Occipital lobe (tissue), 2 donors: ENCODE data around the gene TMEM117. TPM values are rescaled to one million over a fixed set of nuclear protein-coding genes. Genes with fewer than 3 reads are reported as not detected.
"Not testable (repeated sequence)": the region's sequence is repeated elsewhere in the genome, so short reads cannot be mapped to it uniquely, and the experiment has no call there.

ENCODE experiments used
- DNase-seq: peaks from one replicate; lab custom pipeline; 2025; lab: John Stamatoyannopoulos, UW
- total RNA-seq: library from RNA; depleted of rRNA; stranded (reverse); fragments of >200 nt; gene quantifications from one replicate; pipeline ENCODE4 v1.2.3, GENCODE V29; 2014

TMEM117 gene
- total RNA-seq, 1 donor from 2014 or later = 15.0 TPM

DNA sequence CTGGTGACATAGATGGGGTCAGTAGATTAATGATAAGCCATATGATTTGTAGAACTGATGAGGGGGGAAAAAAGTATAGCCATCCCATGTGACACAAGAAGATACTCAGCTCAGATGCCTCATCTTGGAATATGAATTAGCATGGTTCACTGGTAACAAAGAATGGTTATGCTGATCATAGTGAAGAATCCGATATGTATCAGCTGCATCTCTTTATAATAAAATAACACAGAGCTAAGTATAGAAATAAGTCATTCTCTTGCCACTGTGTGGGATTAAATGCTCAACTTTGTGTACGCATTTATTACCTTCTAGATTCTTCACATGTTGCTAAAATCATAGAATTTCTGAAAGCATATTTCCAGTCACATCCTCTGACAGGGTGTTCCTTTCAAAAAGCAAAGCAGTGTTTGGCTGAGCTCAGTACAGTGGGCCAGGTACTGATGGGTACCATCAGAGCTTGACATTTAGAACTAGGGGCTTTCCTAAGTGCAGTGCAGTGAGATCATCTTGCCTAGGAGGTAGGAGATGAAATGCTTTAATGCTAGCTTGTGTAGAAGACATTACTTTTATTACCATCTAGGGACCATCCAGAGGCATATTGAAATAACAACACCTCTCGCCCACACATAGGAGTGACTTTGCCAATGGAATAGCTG lies 256.2 kb downstream of the TMEM117 start:
- DNase-seq = no peak

DNA sequence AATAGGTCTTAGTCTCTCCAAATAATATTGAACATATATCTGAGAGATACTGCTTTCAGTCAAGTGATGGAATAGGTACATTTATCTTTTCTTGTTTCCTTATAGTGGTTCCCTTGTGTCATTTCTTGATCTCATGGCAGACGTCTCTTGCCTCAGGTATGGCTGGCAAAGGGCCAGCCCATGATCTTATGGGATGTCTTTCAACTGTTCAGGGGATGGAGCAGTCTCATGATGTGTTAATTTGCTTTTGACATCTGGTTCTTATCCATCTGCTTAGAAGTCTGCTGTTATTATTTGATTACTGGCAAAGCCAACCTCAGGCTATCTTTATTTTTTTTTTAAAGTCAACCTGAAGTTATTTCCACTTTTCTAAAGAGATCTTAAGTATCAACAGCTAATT lies 262.9 kb downstream of the TMEM117 start:
- no peak for DNase-seq

DNA sequence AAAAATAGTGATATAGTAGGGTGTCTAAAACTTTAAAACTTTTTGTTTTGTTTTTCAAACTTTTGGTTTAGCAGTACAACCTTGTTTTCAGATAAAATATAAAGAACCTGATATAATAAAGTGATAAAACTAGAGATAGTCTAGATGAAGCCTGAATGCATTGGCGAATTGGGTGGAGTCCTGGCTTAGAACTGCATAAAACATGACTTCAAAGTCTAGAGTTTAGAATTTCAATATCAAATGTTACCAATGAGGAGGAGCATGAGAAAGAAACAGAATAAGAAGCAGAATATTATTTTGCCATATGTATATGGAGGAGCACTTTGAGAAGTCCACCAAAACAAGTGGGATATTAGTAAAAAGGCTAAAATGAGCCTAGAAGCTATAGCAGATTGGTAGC lies 263.6 kb downstream of the TMEM117 start:
- no peak for DNase-seq

DNA sequence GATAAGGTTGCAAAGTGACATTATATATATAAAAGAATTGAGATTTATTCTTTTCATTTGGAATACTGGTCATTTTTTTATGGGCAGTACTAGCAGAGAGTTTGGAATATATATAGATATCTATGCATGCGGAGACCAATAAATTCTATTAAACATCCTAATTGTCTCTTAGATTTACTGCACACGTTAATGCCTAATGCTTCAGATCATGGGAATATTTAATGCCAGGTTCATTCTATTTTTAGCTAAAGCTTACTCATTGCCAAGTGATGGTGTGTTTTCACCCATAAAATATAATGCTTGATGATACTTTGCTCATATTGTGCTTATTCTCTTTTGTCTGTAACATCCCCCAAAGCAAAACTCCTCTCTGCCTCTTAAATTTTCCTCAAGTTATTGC lies 264.4 kb downstream of the TMEM117 start:
- DNase-seq = no peak

DNA sequence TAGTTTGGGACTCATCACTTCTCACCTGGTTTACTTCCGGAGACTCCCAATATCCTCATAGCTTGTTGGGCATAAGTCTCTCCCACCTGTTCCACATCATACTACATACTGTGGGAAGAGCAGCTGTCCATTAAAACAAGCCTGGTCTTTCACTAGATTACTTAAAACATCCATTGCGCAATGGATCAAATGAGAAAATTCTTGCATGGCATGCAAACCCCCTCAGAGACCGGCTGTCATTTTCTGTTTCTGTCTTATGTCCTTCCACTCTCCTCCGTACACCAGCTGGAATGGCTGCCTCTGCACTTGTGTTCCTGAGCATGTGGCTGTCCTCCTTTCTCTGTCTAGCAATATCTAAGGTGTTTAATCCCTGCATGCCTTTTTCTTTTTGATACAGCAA lies 265.6 kb downstream of the TMEM117 start:
- no peak for DNase-seq

DNA sequence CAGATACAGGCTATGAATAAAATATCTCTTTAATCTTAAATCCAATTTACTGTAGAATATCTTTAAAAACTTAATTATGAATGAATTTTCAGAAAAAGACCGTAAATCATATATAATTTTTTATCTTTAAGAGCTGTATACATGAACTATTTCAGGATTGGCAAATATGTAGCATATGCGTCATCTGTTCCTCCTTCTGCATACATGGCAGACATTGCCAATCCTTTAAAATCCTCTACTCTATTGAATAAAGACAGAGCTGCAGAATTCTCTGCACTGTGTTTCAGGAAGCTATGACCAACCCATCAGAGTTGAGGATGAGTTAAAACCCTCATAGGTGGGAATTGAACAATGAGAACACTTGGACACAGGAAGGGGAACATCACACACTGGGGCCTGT lies 279.0 kb downstream of the TMEM117 start:
- DNase-seq = no peak

DNA sequence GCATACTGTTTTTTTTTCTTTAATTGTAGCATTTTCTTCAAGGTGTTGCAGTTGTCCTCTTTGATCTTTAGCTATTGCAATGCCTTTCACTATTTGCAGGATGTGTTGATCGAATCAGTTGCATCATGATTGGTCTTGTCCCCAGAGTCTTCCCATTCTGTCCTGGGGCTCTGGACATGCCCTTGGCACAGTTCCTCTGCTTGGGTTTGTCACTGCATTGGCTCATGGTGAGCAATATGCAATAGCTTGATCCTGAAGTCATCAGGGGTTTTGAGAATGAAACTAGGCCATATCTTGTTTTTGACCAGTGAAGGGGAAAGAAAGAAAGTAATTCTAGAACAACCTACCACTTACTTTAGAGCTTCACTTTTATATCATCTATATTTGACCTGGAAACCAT lies 281.5 kb downstream of the TMEM117 start:
- no peak for DNase-seq

DNA sequence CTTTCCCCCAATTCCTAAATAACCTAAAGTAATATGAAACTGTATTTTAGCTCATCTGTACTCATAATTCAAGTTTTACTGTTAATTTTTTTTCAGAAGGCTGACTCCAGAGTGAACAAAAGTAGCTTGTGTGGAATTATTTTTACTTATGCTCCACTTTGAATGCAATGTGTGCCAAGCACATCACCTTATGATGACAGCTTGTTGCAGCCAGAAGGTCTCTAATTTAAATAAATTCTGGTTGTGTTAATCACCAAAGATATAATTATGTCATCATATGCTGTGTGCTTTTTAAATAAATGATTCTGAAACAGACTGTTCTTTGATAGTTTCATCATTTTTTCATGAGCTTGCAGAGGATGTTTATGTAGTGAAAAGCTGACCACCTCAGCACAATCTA lies 283.1 kb downstream of the TMEM117 start:
- no peak for DNase-seq

DNA sequence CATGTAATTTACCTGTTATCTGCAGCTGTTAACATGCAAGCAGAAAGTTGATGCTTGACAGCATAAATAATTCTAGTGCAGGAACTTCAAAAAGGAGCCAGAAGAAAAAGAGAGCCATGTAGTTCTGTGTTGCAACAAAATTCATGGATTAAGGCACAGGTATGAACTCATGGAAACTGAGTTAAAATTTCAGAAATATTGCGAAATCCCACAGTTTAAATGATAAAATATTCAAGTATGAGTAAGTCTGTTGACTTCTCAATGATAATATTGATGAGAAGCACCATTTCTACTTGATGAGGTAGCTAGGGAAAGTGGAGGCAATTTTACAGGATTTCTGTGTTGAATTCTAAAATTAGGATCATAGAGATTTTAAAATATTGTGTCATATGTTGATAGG lies 290.9 kb downstream of the TMEM117 start:
- no peak for DNase-seq

DNA sequence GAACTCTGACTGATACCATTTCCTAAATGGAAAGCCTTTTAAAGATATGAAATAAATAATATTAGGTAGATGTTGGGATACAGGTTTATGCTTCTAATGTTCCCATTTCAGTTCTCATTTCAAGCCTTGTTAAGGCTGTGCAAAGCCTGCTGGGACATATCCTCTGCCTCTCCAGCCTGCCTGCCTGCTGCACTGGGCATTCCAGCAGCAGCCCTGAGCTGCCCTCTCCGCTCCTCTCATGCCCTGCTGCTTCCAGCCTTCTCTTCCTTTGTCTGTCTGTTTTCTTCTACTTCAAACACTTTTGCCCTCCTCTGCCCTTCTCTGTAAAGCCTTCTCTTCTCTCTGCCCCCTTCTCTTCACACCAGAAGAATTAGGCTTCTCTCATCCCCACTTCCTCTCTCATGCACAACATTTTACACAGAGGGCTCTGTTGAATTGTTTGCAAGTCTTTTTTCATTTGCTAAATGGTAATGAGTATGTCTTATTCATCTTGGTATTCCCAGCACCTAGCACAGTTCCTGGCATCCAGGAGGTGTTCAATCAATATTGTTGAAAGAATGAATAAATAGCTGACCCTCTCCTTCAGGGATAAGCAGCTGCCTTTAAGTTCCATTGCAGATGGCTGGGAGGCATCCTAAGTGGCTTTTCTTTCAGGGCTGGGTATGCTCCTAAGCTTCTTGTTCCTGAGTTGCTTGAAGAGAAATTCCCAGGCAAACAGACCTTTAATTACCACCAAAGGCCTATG lies 292.3 kb downstream of the TMEM117 start:
- no peak for DNase-seq

DNA sequence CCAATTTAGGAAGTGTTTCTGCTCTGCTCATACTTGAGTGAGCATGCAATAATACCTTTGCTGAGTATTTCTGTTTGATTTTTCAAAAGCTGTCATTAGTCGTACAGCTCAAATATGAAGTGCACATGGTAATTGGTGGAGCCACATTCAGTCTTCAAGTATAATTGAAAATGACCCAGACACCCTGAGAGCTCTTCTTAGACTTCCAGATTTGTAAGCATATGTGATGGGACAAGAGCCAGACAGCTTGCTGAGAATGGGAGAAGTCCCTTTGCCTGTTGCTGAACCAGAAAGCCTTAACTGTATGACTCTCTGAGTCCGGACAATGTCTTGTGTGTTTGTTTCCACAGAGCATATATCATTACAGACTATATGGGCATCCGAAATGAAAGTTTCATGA lies 307.3 kb downstream of the TMEM117 start:
- no peak for DNase-seq

DNA sequence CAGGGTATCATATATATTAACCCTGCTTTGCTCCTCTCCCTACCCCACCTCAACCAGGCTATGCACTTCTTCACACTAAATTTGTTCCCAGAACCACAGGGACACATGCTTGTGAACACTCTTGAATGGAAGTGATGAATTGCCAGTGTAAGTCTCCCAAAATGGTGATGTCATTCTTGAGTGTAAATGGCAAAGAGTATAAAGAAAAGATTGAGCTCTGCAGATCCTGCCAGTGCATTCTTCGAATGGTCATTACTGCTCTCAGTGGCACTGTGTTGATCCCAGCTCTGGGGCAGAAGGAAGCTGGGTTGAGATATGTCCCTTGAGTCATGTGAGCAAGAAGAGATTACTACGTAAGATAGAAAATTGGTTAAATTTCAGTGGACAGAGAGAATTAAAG lies 313.1 kb downstream of the TMEM117 start:
- DNase-seq = no peak

DNA sequence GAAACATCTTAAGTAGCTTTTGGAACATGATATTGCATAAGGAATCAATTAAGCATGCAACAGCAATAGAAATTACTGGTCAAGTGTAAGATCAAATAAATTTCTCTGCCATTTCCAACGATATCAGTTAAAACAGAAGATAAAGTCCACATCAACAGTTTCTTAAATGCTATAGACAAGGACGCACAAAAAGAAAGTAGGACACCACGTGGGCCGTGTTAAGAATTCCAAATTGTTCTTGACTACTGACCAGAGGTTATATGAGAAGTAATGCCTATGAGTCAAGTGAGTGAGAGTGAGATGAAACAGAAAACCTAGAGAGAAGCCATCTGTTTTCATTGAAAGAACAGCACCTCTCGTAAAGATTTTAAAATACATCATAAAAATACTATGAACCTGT lies 318.2 kb downstream of the TMEM117 start:
- DNase-seq = no peak

DNA sequence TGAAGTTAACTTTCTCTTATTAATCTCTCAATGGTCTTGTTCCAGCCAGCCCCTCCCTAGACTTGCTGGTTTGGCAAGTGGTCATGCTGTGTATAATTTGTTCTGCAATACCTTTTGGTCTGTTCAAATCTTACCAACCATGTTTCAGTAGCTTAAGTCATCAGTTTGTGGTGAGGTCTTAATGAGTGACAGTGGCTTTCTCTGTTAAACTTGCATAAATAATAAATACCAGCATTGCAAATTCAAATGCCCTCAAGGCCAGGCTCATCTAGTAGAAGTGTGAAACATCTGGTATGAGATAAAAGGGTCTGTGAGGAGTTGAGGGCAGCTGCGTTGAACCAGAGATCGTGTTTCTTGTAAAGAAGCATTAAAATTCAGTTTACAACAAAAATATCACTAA lies 319.5 kb downstream of the TMEM117 start:
- DNase-seq = no peak

DNA sequence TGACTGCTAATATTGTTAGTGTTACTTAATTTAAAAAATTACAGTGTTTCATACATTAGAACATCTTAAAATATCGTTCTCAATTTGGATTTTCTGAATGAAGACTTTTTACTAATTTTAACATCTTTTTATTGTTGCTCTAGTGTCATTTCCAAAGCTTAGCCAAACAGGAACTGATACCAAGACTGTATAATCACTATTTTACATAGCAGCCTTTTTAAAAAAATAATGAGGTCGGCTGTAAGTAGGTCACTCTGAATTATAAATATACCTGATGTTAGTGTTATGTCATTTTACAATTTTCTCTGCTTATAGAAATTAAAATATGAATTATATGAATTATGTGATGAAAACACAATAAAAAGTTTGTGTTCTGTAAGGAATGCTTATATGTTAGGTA lies 321.5 kb downstream of the TMEM117 start:
- DNase-seq = no peak

DNA sequence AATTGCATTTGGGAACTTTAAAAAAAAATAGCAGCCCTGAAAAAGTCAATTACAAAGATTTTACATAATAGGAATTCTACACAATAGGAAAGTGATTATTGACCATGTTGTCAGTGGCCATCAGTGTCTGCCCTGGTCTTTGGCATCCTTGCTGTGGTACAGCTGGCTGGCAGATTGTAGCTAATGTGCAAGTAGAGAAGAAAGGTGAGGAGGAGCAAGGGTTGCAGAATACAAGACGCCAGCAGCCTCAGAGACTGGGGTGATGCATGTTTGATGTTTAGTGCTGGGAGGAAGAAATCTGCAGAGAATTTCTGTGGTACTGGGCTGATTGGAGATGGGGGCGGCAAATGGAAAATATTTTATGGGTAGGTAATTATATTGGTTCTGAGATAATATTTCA lies 322.9 kb downstream of the TMEM117 start:
- no peak for DNase-seq

DNA sequence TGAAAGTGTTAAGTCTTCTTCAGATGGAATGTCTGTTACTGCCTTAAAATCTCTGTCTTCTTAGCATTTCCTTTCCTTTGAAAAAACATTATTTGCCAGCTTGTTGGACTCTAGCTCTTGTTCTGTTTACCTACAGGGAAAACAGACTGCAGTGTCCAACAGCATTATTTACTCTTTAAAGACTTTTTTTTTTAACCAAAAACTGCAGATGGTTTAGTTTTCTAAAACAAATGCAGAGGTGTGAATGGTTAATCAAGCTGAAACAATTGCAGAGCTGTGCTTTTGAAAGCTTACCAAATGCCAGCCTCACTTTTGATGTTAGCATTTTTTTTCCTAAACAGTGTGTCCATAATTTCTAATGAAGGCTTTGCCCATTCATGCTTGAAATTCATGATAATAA lies 323.3 kb downstream of the TMEM117 start:
- DNase-seq = no peak

DNA sequence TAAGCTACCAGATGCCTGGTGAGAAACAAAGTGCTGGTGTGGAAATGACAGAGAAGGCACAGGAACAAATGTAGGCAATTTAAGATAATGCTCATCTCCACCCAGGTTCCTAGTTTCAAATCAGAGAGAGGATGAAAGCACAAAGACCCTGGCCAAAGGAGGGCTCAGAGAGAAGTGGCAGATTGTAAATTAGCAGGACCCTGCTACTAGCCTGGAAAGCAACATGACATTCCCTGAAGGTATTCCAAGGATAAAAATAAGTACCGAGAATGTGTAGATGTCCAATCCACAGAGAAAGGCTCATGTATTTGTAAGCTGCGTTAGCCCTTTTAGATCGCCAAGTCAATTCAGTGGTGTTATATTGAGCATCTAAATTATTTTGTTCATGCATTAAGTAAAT lies 324.0 kb downstream of the TMEM117 start:
- DNase-seq = no peak

DNA sequence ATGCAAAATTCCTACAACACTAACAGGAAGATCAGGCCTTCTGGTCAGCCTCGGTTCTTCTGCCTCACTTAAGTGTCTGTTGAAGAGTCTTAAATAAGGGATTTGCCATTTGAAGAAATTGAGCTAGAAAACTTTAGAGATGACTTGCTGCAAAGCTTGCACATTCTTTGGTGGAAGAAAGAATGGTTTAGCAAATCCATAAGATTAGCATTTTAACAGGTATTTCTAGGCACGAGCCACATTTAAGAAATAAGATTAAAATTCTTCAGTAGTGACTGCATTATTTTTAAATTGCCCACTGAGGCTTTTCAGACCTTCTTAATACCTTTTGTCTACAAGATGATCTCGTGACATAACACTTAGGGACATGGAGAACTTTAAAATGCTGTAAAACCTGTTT lies 327.1 kb downstream of the TMEM117 start:
- DNase-seq = no peak

DNA sequence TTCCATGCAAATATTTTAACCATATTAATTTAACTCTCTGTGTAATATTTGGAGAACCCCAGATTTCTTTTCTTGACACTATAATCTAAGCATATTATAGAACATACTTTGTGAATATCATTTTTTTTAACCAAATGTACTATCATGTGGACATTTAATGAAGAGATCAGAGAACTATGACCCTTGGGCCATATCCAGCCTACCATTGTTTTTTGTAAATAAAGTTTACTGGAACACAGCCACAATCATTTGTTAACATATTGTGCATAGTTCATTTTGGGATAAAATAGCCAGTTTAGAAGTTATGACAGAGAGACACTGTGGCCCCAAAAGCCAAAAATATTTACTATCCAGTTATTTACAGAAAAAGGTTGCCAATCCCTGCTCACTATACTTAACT lies 338.2 kb downstream of the TMEM117 start:
- DNase-seq = no peak

DNA sequence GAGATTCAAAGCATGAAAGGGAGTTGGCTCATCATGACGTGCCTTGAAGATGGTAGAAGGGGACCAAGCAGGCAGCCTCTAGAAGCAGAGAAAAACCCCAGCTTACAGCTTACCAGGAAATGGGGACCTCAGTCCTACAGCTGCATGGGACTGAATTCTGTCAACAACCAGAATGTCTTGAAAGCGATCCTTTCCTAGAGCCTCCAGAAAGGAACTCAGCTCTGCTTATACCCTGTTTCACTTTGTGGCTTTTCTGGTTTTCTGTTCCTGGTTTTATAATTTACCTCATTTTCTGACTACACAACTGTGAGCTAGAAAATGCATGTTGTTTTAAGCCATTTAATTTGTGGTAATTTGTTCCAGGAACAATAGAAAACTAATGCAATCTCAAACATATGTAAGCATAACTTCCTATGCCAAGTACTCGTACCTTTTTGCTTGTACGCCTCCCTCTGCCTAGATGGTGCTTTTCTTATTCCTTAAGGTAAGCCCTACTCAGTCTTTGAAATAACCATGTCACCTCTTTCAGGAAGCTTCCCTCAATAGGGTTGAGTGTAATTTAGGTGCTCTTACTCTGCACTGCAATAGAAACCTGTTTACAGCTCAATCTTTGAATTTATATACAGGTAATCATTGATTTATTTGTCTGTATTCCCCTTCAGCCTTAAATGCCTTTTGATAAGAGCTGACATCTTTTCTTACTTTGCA lies 348.8 kb downstream of the TMEM117 start:
- DNase-seq = no peak

DNA sequence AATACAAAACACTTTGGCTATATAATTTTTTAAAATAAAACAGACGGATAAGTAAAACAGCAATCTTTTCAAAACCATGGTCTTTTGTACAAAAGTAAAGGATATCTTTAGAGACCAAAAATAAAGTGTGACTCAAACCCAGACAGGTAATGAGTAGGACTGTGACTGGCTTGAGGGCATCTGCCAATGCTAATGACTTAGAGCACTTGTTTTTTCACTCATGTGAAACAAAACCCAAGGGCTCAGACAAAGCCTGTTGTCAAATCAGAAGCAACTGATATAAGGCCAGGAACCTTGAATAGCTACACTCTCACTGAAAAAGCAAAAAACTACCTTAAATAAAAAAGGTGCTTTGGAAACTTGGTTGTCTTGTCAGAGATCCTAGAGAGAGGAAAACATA lies 357.4 kb downstream of the TMEM117 start:
- DNase-seq = no peak

DNA sequence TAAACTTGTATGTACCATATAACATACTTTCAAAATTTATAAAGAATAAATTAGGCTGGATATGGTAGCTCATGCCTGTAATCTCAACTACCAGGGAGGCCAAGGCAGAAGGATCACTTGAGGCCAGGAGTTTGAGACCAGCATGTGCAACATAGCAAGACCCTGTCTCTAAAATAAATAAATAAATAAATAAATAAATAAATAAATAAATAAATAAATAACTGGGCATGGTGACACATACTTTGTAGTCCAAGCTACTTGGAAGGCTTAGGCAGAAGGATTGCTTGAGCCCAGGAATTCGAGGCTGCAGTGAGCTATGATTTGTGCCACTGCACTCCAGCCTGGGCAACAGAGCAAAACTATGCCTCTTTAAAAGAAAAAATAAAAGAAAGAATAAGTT lies 359.8 kb downstream of the TMEM117 start:
- not testable (repeated sequence) for DNase-seq
